ENCODE measurements around the gene ZNF407.

DNA sequence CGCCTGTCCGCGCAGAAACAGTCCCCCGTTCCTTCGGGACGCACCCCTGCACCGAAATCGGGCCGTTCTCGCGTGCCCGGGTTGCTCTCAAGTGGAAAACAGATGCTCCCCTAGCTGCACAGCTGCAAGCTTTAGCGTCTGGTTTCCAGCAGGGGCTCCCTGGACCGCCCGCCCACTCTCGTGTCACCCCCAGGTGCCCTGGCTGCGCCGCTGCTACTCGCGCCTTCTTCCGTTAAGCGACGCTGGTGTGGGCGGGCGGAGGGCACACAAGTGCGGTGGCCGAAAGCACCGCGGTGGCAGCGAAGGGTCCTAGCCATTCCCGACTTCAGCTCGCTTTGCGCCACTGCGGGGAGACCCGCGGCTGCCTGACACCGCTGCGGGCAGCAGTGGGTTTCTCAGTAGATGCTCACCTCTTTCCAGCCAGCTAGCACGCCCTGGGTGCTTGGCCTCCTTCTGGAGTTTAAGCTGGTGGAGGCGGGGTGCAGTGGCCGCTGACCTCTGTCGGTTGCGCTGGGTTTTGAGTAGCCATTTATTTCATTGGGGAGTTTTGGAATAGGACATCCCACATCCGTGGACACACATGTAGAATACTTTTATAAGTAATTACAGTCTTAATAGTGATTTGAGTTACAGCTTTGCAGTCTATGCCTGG, 806 bp downstream of the ZNF407 start:
- TF ChIP-seq, protein P1, sequence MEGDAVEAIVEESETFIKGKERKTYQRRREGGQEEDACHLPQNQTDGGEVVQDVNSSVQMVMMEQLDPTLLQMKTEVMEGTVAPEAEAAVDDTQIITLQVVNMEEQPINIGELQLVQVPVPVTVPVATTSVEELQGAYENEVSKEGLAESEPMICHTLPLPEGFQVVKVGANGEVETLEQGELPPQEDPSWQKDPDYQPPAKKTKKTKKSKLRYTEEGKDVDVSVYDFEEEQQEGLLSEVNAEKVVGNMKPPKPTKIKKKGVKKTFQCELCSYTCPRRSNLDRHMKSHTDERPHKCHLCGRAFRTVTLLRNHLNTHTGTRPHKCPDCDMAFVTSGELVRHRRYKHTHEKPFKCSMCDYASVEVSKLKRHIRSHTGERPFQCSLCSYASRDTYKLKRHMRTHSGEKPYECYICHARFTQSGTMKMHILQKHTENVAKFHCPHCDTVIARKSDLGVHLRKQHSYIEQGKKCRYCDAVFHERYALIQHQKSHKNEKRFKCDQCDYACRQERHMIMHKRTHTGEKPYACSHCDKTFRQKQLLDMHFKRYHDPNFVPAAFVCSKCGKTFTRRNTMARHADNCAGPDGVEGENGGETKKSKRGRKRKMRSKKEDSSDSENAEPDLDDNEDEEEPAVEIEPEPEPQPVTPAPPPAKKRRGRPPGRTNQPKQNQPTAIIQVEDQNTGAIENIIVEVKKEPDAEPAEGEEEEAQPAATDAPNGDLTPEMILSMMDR (CRISPR knock-in tag; IDR thresholded peaks at IDR 0.05): peak; percentile 41
- no peak for TF ChIP-seq TCF7L2 (IDR thresholded peaks at IDR 0.05; ENCODE audit: low read depth, low read length)
